HG03442 (cell line): ENCODE measurements around the gene MANSC4.

ENCODE experiments used
- ATAC-seq: cut with Tn5 transposase; IDR thresholded peaks from one replicate; pipeline ENCODE4 v1.9.1; 2021; ENCODE audit warnings: mild to moderate bottlenecking, moderate library complexity; ENCODE audit not compliant: unreplicated experiment

The MANSC4 gene

DNA sequence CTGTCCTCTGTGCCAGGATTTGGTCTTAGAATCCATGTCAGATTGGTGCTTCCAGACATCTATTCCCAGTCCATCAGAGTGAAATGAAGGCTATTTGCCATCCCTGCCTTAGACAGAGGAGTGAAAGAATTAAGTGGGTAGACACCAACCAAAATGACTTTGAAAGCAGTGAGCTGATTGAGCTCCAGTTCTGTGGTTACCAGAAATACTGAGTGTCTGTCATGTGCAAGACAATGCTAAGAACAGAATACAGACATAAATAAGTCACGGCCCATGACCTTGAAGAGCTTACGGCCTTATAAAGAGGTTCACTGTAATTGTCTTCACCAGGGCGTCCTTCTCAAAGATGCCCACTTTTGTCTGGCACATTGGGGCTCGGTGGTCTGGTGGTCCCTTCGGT, 21.6 kb upstream of the MANSC4 start:
- ATAC-seq = no peak

DNA sequence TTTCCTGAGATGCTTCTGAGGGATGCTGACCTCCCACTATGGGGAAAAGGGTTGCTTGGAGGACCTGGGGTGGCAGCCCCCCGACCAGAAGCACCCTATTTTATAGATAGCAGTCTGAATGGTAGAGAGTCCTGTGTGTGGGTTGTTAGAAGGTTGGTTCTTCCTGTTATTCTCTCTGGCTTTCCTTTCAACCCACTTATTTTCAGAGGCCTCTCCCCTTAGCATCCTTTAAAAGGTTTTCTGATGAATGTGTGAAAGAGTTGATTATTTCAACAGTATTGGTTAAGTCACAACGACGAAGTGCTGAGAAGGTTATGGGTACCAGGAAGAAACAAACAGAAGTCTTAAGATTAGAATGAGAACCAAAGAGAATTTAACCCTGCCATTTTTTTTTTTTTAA, 20.8 kb upstream of the MANSC4 start:
- no peak for ATAC-seq

DNA sequence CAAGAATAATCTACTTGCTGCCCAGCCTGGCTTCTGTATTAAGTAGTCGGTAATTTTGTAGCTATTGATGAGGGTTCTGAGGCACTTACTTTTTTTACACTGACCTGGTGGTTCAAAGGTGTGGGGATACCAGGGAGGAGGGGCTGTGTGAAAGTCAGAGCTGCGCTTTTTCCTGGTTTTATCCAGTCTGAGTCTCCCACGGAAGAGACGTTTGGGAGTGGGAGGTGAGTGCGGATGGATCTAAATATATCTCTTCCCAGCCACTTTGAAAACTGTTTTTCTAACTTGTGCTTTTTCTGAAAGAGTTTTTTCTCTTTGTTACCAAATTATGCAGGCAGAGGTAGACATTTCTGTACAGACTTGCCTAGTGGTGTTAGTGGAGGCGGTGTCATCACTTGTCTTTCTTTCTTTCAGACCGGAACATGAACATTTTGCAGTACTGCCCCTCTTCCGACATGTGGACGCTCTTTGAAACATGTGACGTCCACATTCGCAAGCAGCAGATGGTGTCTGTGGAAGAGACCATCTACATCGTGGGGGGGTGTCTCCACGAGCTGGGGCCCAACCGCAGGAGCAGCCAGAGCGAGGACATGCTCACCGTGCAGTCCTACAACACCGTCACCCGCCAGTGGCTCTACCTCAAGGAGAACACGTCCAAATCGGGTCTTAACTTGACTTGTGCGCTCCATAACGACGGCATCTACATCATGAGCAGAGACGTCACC, 17.4 kb upstream of the MANSC4 start:
- ATAC-seq = no peak

DNA sequence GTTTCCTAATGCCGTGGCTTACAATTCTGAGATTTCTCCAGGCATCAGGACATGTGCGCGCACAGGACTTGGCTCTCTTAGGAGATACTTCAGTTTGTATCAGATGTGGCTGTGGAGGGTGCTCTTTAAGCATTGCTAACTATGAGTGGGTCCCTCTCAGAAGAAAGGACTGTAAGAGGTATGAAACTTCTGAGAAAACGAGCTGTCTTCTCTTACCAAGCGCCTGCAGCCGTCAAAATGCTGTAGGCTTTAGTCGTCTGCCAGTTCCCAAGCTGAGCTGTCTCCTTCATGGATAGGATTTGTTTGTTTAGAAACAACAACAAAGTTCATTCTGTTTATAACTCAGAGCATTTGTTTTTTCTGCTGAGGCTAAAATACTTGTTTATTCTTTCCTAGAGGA, 16.1 kb upstream of the MANSC4 start:
- ATAC-seq = no peak

DNA sequence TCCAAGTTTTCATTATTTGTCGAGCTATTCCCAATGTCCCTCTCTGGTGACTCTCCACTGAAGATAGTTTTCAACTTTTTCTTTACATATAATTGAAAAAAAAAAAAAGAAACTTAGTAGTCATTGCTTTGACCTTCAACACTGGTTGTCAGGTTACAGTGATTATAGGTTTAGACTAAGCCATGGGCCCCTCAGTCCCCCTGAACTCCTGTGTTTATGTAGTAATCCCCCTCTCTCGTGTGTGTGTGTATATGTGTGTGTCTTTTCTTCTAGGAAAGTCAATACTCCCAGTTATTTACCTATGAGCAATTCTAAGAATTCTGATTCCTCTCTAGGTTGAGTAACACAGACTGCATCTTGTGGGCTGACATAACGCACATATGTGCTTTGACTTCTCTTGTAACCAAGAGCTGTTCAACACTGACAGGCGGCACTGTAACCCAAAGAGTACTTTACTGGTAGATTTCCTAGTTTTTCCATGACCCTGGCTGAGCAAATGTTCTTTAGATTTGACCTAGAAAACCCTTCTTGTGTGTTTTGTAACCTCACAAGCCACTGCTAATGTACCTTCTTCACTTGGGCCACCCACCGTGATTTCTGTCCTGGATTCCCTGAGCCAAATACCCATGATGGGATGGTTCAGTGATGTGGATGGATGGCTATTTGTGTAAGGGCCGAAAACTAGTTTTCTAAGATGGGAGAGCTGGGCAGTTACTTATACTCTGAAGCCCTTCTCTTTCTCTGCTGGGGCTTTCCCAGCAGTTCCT, 15.0 kb upstream of the MANSC4 start:
- no peak for ATAC-seq

DNA sequence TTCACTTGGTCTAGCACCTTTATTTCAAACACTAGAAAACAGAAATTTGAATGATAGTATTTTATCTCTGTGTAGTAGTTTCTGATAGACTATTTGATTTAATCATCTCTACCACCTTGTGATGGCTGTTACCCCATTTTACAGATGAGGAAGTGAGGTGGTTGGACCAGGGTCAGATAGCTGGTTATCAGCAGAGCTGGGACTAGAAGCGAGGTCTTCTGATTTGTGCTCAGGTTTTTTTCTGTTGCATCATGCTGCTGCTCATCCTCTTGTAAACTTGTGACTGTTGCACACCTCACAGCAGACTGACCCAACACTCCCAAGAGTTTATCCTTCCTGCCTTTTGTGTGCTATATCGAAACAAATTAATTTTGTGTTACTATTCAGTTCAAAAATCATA, 10.1 kb upstream of the MANSC4 start:
- no peak for ATAC-seq

DNA sequence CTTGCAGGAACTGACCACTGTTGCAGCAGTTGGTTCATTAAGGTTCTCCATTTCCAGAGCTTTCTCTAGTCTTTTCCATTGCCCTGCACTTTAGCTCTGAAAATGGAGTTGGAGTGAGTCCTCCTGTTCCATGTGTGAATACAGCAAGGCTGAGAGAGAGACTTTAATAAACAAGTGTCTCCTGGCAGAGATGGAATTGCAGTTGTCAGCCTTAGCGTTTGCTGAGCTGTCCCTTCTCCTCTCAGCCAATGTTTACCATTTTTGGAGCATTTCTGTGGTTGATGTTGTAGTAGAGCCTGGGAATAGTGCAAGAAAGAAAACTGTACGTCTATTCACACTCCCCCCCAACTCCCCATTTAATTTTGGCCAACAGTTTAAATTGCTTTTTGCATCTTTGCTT, 7.5 kb upstream of the MANSC4 start:
- no peak for ATAC-seq

DNA sequence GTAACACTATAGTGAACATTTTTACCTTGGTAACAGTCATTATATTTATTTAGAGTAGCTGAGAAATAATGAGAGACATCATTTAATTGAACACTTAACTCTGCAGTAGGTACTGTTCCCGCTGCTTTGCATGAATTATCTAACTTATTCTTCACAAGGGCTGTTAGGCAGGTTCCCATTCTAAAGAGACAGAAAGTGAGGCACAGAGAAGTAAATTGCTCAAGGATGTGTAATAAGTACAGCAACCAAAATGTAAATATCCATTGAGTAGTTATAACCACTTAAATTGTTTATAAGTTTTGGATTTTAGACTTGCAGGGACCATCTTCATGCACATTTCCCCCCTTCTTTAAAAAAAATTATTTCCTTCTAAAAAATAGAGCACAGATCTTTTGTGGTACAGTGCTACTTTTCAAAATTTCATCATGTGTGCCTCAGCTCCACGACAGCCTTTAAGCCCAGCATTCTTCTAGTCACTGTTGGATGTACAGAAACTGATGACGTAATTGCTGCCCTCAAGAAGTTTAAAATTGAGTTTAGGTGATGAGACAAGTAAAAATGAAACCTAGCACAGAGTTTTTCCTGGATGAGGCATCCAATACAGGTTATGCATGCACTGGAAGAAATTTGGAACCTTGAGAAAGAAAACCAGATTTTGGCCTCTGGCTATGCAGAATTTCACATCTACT, 6.0 kb upstream of the MANSC4 start:
- ATAC-seq = no peak

DNA sequence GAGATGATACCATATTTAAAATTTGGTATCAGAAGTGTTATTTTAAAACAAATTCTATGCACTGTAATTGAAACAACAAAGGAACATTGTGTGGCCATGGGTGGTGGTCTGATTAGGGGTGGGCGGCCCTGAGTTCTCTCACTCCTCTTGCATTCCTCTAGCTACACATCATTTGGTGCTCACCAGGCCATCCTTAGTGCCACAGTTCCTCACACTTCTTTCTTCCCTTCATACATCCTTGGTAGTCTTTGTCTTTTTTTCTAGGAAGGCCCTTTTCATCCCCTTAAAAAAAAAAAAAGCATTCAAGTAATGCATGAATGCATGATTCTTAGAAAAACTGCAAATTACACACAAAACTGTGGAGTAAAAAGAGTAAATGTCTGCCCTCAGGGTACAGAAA, 2.4 kb upstream of the MANSC4 start:
- no peak for ATAC-seq

DNA sequence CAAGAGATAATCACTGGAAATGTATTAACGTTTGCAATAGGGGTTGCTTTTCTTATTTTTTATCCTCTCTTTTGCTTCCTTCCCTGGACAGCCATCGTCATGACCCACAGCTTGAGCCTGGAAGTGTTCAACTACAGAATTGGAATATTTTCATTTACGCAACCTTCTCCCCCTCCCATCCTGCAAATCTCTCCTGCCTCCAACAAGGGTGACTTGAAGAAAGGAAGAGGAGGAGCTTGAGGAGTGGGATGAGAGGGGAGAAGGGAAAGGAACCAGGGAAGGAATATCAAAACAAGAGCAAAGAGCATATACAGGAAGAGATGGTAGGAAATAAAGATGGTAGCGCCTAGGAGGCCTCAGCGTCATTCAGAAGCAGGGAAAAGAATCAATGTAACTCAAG, 1.6 kb upstream of the MANSC4 start:
- ATAC-seq = no peak

DNA sequence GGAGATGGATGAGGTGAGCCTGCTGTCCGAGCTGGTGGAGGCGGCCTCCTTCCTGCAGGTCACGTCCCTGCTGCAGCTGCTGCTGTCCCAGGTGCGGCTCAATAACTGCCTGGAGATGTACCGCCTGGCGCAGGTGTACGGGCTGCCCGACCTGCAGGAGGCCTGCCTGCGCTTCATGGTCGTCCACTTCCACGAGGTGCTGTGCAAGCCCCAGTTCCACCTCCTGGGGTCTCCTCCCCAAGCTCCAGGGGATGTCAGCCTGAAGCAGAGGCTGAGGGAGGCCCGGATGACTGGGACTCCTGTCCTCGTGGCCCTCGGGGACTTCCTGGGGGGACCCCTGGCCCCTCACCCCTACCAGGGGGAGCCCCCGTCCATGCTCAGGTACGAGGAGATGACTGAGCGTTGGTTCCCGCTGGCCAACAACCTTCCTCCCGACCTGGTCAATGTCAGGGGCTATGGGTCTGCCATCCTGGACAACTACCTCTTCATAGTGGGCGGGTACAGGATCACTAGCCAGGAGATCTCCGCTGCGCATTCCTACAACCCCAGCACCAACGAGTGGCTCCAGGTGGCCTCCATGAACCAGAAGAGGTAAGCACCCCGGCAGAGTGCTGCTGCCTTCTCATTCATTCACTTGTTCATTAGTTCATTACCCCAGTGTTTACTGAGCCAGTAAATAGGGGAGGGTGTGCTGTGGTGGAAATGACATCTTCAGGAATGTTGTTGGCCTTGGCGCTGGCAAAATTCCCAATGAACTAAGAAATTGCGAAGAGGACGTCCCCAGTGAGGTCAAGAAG, 774 bp upstream of the MANSC4 start:
- ATAC-seq = peak; percentile 29

DNA sequence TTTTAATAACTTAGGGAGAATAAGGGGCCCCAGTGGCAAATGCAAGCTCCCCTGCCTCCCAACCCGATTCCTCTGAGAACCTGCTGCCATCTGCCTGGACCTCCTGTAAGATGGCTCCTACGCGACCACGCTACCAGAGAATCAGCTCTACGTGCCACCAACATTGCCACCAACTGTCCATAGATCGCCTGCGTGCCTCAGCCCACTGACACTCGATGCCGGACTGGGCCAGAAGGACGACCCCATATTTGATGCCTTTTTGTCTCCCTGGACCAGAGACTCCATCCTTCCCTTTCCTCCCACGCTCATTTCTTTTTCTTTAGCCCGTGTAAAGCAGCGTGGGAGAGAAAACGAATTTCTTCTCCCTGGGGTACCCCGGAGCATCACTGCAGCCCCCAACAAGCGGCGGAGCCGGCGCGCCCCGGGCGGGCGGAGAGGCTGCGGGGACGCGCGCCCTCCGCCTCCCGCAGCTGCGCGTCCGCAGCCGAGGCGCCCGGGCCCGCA, 568 bp downstream of the MANSC4 start:
- ATAC-seq = peak; percentile 14

DNA sequence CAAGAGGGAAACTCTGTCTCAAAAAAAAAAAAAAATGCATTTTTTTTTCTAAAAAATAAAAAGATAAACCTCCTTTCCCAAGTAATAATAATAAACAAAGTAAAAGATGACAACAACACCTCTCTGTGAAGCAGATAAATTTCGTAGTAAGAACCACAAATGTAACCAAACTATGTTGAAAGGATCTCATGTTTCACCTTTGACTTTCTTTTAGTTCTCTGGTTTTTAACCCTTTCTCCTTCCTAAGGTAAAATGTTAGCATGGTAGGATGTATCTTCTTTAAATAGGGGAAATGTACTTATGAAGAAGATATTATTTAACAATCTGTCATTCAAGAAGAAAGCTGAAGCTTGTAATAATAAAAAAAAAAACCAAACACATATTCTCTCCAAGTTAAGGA, 1.8 kb downstream of the MANSC4 start:
- ATAC-seq = no peak

DNA sequence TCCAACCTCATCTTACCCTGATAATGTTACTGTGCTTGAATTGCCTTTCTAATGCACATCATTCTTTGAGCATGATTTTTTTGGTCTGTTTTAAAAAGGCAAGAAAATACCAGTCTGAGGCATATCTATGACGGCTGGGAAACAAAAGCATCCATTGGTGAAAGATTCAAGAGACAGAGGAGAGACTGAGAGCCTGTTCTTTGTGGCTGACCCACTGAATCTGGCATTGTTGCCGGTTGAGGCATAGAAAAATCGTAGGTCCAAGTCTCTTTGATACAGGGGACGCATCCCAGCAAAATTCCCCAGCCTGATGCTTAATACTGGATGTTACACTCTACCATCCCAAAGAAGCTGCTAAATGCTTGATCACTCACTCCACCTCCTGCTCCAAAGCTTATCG, 2.9 kb downstream of the MANSC4 start:
- ATAC-seq = no peak

DNA sequence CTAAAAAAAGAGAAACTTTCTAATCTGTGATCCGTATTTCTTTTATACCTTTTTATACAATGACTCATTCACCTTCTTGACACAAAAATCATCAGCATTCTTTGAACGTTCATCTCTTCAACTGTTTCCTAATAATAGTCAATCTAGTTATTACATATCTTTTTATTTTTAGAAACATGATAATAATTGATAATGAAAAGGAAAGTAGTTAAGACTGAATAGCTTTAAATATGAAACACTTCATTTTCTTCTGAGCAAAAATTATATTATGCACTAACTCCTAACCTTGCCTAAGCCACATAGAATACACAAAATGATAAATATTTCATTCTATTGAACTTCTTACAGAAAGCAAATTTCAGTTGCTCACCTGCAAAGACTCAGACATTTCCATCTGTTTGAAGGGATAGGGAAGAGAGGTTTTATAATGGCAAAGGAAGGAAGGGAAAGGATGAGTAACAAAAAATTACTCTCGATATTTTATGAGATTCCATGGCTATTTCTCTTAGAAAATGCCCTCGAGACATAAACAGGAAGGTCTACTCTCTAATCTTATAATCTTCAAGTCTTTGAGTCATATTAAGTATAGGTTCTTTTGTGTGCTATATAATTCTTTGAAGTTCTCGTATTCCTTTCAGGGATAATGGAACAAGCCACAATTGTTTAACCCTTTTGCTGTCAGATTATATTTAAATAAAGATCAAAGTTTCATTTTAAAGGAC, 7.5 kb downstream of the MANSC4 start:
- no peak for ATAC-seq

DNA sequence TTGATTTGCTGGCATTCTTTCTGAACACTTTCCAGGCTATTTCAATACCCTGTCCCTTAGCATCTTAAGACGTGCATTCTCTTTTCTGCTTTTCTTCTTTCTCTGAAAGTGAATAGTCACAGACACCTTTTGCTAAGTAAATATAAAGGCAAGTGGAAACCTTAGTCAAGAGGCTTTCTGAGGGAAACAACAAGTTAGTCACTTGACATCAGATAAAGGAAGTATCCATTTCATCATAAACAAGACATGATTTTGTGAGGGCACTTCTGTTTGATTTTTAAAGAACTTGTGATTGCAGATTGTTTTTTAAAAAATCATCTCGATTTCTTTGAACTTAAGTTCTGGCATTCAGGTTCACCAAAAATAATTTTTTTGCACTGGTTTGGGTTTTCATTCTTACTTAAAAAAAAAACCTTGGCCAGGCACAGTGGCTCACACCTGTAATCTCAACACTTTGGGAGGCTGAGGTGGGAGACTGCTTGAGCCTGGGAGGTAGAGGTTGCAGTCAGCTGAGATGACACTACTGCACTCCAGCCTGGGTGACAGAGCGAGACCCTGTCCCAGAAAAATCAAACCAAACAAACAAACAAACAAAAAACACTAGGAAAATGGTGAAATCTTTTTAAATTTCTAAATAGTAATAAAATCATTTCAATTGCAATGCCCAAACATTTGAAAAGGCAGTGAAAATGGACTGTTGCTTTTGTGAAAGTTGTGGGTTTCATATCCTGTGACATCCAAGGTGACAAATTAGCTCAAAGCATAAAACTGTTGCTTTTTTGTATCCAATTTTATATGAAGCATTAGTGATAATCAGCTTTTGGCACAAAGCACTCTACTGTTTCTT, 8.3 kb downstream of the MANSC4 start:
- no peak for ATAC-seq

DNA sequence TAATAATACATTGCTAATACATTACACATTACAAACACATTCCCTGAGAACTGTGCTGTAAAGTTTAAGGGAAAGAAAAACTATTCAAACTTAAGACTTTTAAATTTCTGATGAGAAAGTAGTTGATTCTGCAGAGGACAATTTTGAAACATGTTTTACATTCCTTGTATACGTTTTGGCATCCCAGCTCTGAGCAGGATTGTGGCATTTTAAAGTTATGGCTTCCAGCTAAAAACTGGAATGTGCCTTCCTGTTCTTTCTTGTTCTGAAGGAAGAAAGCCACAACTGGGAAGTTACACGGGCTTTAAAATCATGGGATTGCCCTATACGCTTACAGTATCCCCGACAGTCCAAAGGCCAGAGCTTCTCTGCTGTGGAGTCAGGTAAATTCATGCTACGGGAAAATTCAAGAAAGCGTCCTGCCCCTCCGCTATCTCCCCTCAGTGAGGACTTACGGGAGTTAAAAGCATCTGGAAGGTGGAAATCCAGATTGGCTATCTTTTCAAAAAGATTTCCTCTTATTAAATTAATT, 10.8 kb downstream of the MANSC4 start:
- no peak for ATAC-seq

DNA sequence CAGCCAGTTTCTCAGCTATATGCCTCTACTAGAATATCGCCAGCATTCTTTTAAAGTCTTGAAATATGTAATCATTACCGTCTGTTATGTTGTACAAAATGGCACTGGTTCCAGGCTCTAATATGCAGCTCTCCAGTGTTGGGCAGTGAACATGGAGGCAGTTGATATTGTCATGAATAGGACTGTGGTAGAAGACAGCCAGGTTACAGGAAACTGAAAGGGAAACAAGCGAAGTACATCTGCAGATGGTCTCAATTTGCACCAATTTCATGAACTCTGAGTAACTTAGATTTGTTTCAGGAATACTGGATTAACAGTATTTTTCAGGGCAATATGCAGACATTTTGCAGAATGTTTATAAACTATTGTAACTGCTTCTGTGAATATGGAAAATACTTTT, 13.4 kb downstream of the MANSC4 start:
- no peak for ATAC-seq

DNA sequence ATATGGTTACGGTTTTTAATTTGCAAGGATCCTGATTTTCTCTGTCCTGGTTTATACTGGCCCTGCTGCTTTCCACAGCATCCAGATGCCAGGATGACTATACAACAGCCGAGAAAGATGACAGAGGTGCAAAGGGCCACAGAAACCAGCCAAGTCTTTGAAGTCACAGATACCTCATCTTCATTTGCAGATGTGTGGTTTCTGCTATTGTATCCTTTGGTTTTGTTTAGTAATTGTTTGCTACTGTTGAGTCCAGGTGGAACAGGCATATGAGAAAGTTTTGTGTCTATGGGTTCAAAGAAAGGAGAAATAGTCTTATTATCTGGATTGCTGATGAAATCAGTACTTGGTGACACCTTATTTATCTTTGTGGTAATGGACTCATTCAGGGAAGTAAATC, 17.3 kb downstream of the MANSC4 start:
- ATAC-seq = peak; percentile 47
